CMK (cell line): ENCODE results near the gene STX8.
"Not testable (repeated sequence)": the region's sequence is repeated elsewhere in the genome, so short reads cannot be mapped to it uniquely, and the experiment has no call there.

ENCODE experiments used
- DNase-seq: peaks from one replicate; pipeline ENCODE4 v3.0.0-alpha.2; 2010; ENCODE audit warnings: low read depth

STX8 gene

DNA sequence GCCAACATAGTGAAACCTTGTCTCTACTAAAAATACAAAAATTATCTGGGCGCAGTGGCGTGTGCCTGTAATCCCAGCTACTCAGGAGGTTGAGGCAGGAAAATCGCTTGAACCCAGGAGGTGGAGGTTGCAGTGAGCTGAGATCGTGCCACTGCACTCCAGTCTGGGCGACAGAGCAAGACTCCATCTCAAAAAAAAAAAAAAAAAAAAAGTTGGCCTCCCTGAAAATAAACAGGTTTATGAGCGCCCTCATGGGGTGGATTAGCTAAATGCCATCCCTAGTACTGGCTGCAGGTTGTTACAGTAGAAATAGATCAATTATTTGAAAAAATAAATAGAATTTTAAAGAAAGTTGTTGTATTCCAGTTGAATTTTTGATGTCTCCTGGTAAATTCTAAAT is 20.9 kb downstream of the STX8 start:
- DNase-seq = not testable (repeated sequence)

GRCh38 chr17:9553596-9553995 is 22.0 kb downstream of the STX8 start:
- DNase-seq = no peak

- DNase-seq = no peak
Measured at GRCh38 chr17:9553181-9553580, 22.4 kb downstream of the STX8 start.

DNA sequence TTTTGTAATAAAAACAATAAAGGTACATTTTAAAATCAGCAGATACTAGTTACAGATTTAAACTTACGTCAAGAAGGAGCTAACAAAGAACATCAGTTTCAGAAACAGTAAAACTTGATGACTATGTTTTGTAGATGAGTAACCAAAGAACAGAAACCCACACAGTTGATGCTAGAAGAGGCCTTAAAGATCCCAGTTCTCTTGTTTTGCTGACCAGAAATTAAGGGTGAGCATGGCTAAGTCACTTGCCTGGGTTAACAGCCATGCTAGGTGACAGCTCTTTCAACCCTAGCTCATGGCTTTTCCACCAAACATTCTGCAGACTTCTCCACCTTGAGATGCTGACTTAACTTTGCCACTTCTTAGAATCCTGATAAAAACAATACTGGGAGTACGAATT is 26.4 kb downstream of the STX8 start:
- no peak for DNase-seq

GRCh38 chr17:9544221-9544620 is 31.4 kb downstream of the STX8 start:
- DNase-seq = no peak

- DNase-seq = no peak
Measured at GRCh38 chr17:9541718-9542117, 33.9 kb downstream of the STX8 start.

- DNase-seq = no peak
Measured at GRCh38 chr17:9538626-9539025, 37.0 kb downstream of the STX8 start.

GRCh38 chr17:9537177-9537776 is 38.3 kb downstream of the STX8 start:
- DNase-seq = no peak

DNA sequence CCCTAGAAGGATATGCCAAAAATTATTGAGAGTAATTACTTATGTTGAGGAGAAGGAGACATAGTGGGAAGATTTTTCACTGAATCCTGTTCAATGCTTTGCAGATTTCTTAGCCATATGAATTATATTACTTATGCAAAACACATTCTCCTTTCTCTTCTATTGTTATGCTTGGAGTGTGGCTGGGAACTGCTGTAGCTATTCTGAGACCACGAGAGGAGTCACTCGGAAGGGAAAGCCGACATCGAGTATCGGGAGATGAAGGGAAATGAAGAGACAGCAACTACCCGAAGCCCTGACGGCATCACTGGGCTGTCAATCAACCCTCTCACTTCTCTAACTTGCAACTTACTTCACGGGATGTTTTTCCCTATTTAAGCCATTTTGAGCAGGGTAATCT is 39.6 kb downstream of the STX8 start:
- DNase-seq = no peak

DNA sequence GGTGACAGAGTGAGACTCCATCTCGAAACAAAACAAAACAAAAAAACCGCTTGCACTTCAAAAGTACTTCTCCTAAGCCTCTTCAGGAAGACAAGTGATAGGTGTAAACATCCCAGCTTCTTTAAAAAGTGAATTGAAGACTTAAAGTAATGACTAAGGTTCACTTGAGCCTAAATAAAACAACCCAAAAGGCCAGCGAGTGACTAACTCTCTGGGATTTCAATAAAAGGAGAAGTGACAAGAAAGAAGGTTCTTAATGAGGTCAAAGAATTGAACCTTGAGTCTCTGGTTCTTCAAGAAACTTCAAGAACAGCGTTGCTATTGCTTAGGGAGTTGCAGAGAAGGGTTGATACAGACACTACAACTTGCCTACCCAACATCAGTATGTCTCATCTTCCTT is 42.2 kb downstream of the STX8 start:
- DNase-seq = no peak

GRCh38 chr17:9532715-9533114 is 42.9 kb downstream of the STX8 start:
- no peak for DNase-seq

DNA sequence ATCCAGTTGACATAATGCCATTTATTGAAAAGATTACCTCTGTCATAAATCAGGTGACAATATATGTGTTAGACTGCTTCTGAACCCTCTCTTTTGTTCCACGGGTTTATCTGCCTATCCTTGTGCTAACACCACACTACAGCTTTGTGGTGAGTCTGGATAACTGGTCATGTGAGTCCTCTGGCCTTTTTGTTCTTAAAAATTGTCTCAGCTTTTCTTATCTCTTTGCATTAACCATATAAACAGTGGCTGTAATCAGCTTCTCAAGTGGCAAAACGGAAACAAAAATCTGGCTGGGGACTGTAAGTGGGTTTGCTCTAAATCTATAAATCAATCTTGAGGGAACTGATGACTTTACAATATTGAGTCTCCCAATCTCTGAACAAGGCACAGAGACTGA is 44.6 kb downstream of the STX8 start:
- DNase-seq = peak; percentile 29

DNA sequence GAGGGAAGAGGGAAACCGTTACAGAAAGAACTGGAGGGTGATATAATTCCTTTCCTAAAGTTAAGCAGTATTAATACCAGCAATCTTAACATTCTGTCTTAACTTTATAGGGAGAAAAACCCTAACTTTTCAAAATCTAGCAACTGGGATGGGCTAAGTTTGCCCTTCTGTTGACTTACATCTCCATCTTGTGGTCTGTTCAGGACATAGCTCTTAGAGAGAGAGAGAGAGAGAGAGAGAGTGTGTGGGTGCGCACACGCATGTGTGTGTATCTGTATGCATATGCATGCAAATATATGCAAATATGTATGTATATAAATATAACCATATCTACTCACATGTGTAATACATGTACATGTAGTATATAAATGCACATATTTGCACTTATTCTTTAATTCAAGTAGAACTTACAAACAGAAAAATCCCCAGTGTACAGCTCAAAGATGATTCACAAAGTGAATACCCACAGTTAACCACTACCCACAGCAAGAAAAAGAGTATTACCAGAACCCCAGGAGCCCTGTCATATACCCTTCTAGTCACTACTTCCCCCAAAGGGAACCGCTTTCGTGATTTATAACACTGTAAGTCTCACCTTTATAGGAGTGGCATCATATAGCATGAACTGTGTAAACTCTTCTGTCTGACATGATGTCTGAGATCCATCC is 46.5 kb downstream of the STX8 start:
- no peak for DNase-seq

DNA sequence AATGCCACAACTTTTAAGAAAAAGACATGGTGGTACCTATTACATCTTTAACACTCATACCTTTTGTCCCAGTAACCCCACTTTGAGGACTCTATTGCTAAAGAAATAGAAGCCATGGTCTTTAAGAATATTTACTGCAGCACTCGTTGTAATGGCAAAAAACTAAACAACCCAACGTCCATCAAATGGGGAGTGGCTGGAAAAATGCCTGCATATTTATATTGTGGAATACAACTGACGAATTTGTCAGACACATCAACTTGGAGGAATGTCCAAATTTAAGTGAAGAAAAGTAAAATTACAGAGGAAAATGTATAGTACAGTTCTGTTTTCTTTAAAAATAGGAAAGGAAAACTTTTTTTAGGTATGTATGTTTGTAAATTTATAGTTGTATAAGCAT is 47.8 kb downstream of the STX8 start:
- no peak for DNase-seq

DNA sequence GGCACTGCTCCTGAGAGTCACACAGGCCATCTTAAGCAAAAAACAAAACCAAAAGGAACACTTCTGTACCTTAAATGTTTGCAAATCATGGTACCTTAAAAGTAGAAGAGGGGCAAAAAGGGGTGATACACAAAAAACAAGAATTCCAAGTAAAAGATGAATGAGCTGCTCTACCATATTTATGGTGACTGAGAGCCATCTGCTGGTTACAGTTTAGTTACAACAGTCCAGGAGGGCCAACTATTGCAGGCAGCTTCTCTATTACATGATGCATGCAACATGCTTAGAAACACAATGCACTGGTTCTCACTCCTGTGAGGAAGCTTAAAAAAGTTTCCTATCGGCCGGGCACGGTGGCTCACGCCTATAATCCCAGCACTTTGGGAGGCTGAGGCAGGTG is 53.5 kb downstream of the STX8 start:
- DNase-seq = no peak

DNA sequence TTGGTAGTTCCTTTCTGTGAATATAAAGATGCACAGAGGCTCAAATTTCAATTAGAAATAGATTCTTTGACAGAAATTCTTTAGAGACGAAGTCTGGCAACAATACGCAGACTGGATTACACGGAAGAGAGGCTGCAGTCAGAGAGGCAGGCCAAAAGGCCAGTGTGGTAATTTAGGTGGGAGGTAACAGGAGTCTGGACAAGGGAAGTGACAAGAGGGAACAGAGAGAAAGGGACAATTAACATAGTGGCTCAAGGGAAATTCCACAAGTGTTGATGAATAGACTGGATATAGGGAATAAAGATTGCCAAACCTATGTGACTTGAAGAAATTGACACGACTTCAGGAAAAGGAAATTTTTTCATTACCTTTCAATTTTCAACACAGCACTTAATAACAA is 54.6 kb downstream of the STX8 start:
- DNase-seq = no peak

DNA sequence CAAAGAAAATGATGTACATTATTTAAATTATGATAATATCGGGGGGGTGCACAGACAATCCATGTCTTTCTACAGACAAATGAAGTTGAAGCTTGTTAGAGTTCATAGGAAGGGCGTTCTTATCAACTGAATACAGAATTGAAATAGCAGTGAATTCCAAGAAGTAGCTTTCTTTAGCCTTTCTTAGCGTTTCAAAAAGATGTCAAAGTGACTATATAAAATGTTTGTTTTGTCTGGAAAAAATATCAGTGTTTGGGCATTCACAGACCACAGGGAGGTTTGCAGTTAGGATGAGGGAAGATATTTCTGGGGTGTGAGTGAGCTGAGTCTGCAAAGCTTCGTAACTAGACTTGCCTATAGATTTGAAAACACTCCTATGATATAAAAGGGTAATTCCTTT is 55.0 kb downstream of the STX8 start:
- DNase-seq = no peak

GRCh38 chr17:9519583-9520272 is 55.9 kb downstream of the STX8 start:
- DNase-seq = no peak

GRCh38 chr17:9517396-9517795 is 58.2 kb downstream of the STX8 start:
- DNase-seq = no peak

DNA sequence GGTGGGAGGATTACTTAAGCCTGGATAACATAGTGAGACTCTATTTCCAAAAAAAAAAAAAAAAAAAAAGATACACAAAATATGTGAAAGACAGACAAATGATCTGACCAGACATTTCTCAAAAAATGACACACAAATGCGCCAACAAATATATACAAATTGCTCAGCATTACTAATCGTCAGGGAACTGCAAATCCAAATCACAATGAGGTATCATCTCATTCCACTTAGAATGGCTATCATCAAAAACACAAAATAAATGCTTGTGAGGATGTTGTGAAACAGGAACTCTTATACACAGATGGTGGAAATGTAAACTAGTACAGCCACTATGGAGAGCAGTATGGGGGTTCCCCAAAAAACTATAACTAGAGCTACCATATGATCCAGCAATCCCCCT is 62.4 kb downstream of the STX8 start:
- no peak for DNase-seq

DNA sequence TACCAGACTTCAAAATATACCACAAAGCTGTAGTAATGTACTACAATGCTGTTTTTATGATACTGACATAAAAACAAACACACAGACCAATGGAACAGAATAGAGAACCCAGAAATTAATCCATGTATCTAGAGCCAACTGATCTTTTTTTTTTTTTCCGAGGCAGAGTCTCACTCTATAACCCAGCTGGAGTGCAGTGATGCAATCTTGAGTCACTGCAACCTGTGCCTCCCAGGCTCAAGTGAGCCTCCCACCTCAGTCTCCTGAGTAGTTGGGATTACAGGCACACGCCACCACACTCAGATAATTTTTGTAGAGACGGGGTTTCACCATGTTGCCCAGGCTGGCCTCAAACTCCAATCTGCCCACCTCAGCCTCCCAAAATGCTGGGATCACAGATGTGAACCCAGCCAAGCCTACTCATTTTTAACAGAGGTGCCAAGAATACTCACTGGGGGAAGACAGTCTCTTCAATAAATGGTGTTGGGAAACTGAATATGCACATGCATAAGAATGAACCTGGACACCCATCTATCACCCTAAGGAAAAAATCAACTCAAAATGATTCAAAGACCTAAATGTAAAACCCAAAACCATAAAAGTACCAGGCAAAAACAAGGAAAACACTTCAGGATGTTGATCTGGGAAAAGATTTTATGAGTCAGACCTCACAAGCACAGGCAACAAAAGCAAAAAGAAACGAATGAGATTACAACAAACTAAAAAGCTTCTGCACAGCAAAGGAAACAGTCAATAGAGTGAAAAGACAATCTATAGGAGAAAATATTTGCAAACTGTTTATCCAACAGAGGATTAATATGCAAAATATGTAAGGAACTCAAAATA is 63.1 kb downstream of the STX8 start:
- DNase-seq = no peak

- DNase-seq = no peak
Measured at GRCh38 chr17:9509236-9509816, 66.3 kb downstream of the STX8 start.
